ENCODE data around the gene NIT1. TPM values are rescaled to one million over a fixed set of nuclear protein-coding genes. Genes with fewer than 3 reads are reported as not detected.

NIT1 gene
- total and polyA plus RNA-seq, 9 of the 15 experiments (the other 6 are each of a cell fraction or from before 2014, with no cell fraction given): 18.4 to 76.0 (median 33.7) TPM

DNA sequence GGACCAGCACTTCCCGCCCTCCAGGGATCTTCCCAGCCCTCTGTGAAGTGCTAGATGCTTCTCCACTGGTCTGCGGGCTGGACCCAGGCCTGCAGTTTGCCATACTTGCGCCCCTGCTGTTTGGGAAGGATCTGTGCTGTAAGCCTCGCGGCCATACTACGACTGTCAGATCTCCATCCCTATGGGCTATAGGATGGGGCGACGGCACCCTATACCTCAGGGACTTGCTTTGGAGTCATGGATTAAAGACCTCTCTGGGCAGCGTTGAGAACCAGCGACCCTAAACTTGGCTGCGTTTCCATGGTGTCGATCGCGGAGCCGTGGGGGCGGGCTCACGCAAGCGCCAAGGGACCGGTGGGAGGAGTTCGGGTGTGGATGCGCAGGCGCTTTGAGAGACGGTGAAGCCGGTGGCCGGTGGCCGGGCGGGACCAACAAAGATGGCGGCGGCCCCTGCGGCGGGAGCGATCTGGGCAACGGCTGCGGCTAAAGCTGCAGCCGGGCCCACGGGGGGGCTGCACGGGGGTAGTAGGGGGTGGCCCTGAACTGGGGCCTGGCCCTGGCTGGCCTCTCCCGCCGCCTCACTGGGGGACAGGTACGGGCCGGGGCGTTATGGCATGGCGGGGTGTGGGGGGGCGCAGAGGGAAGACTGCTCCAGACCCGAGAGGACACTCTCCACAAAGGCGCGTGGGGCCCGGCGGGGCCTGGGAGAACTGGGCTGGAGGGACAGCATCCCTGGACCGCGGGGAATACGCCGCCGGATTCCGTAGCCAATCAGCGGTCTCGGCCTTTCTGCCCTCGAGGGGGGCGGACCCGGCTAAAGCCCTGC lies 41.4 kb downstream of the NIT1 start, which contains the start of gene USP21 (continued):
- TF ChIP-seq HIVEP1 (CRISPR knock-in tag; IDR thresholded peaks at IDR 0.05) (no peak), BACH1 (tag; IDR thresholded peaks at IDR 0.05) (no peak), E2F3 (CRISPR knock-in tag; IDR thresholded peaks at IDR 0.05) (0 out of 2 replicates have a peak, but pooled peaks have one; percentile 5), ZNF253 (CRISPR knock-in tag; conservative IDR thresholded peaks at IDR 0.05) (no peak), SIN3B (IDR thresholded peaks at IDR 0.05; ENCODE audit: low read depth) (peak; percentile 41; the same call in 1 of the 2 replicates), ZNF79 (CRISPR knock-in tag; IDR thresholded peaks at IDR 0.05; ENCODE audit: low read depth) (no peak), CBFA2T3 (IDR thresholded peaks at IDR 0.05) (no peak), DMBX1 (CRISPR knock-in tag; IDR thresholded peaks at IDR 0.05; ENCODE audit: borderline replicate concordance) (no peak), CBFB (CRISPR knock-in tag; IDR thresholded peaks at IDR 0.05) (0 out of 2 replicates have a peak, but pooled peaks have one; percentile 64), POLR2AphosphoS5 (IDR thresholded peaks at IDR 0.05; ENCODE audit: control insufficient read depth, insufficient read depth, low read depth, low read length) (peak; percentile 73), HDAC1 (IDR thresholded peaks at IDR 0.05) (peak in 1 of 2 experiments; percentile 61; a peak in 2 of 4 replicates), CAMTA2 (CRISPR knock-in tag; conservative IDR thresholded peaks at IDR 0.05) (no peak)
- TF ChIP-seq, protein P1, sequence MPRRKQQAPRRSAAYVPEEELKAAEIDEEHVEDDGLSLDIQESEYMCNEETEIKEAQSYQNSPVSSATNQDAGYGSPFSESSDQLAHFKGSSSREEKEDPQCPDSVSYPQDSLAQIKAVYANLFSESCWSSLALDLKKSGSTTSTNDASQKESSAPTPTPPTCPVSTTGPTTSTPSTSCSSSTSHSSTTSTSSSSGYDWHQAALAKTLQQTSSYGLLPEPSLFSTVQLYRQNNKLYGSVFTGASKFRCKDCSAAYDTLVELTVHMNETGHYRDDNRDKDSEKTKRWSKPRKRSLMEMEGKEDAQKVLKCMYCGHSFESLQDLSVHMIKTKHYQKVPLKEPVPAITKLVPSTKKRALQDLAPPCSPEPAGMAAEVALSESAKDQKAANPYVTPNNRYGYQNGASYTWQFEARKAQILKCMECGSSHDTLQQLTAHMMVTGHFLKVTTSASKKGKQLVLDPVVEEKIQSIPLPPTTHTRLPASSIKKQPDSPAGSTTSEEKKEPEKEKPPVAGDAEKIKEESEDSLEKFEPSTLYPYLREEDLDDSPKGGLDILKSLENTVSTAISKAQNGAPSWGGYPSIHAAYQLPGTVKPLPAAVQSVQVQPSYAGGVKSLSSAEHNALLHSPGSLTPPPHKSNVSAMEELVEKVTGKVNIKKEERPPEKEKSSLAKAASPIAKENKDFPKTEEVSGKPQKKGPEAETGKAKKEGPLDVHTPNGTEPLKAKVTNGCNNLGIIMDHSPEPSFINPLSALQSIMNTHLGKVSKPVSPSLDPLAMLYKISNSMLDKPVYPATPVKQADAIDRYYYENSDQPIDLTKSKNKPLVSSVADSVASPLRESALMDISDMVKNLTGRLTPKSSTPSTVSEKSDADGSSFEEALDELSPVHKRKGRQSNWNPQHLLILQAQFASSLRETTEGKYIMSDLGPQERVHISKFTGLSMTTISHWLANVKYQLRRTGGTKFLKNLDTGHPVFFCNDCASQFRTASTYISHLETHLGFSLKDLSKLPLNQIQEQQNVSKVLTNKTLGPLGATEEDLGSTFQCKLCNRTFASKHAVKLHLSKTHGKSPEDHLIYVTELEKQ (CRISPR knock-in tag; IDR thresholded peaks at IDR 0.05): no peak
- TF ChIP-seq, protein P2, sequence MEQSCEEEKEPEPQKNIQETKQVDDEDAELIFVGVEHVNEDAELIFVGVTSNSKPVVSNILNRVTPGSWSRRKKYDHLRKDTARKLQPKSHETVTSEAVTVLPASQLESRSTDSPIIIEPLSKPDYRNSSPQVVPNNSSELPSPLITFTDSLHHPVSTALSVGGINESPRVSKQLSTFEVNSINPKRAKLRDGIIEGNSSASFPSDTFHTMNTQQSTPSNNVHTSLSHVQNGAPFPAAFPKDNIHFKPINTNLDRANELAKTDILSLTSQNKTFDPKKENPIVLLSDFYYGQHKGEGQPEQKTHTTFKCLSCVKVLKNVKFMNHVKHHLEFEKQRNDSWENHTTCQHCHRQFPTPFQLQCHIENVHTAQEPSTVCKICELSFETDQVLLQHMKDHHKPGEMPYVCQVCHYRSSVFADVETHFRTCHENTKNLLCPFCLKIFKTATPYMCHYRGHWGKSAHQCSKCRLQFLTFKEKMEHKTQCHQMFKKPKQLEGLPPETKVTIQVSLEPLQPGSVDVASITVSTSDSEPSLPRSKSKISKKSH (CRISPR knock-in tag; IDR thresholded peaks at IDR 0.05): no peak
- TF ChIP-seq, protein P3, sequence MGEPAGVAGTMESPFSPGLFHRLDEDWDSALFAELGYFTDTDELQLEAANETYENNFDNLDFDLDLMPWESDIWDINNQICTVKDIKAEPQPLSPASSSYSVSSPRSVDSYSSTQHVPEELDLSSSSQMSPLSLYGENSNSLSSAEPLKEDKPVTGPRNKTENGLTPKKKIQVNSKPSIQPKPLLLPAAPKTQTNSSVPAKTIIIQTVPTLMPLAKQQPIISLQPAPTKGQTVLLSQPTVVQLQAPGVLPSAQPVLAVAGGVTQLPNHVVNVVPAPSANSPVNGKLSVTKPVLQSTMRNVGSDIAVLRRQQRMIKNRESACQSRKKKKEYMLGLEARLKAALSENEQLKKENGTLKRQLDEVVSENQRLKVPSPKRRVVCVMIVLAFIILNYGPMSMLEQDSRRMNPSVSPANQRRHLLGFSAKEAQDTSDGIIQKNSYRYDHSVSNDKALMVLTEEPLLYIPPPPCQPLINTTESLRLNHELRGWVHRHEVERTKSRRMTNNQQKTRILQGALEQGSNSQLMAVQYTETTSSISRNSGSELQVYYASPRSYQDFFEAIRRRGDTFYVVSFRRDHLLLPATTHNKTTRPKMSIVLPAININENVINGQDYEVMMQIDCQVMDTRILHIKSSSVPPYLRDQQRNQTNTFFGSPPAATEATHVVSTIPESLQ (CRISPR knock-in tag; IDR thresholded peaks at IDR 0.05): peak; percentile 63
- TF ChIP-seq, protein P4, sequence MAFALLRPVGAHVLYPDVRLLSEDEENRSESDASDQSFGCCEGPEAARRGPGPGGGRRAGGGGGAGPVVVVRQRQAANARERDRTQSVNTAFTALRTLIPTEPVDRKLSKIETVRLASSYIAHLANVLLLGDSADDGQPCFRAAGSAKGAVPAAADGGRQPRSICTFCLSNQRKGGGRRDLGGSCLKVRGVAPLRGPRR (CRISPR knock-in tag; IDR thresholded peaks at IDR 0.05): no peak
- TF ChIP-seq, protein P5, sequence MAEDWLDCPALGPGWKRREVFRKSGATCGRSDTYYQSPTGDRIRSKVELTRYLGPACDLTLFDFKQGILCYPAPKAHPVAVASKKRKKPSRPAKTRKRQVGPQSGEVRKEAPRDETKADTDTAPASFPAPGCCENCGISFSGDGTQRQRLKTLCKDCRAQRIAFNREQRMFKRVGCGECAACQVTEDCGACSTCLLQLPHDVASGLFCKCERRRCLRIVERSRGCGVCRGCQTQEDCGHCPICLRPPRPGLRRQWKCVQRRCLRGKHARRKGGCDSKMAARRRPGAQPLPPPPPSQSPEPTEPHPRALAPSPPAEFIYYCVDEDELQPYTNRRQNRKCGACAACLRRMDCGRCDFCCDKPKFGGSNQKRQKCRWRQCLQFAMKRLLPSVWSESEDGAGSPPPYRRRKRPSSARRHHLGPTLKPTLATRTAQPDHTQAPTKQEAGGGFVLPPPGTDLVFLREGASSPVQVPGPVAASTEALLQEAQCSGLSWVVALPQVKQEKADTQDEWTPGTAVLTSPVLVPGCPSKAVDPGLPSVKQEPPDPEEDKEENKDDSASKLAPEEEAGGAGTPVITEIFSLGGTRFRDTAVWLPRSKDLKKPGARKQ (CRISPR knock-in tag; IDR thresholded peaks at IDR 0.05): no peak

All from K562 (cell line).